ENCODE data around the gene COIL.
A peak's percentile ranks its signal among the peaks of the same experiment; 100 is the strongest.

The COIL gene

GRCh38 chr17:57004944-57005579 is 44.2 kb upstream of the COIL start:
- no peaks in the 10 kb centered on the region for H3K36me3 ChIP-seq (replicated peaks)
- in situ Hi-C loops (cut with HindIII; ENCODE audit: low pct_ligation_motif_present, low sequenced_read_pairs), result no loop called here
- no peak for DNase-seq

GRCh38 chr17:57002904-57003303 is 42.1 kb upstream of the COIL start:
- TF ChIP-seq, protein P1, sequence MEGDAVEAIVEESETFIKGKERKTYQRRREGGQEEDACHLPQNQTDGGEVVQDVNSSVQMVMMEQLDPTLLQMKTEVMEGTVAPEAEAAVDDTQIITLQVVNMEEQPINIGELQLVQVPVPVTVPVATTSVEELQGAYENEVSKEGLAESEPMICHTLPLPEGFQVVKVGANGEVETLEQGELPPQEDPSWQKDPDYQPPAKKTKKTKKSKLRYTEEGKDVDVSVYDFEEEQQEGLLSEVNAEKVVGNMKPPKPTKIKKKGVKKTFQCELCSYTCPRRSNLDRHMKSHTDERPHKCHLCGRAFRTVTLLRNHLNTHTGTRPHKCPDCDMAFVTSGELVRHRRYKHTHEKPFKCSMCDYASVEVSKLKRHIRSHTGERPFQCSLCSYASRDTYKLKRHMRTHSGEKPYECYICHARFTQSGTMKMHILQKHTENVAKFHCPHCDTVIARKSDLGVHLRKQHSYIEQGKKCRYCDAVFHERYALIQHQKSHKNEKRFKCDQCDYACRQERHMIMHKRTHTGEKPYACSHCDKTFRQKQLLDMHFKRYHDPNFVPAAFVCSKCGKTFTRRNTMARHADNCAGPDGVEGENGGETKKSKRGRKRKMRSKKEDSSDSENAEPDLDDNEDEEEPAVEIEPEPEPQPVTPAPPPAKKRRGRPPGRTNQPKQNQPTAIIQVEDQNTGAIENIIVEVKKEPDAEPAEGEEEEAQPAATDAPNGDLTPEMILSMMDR (IDR thresholded peaks at IDR 0.05; ENCODE audit: low read depth, low read length, missing control alignments), result no peak
- H3K27me3 ChIP-seq (replicated peaks), result no peaks in the 10 kb centered on the region
- in situ Hi-C loops (cut with HindIII; ENCODE audit: low pct_ligation_motif_present, low sequenced_read_pairs), result no loop called here
- DNase-seq, result no peak
- H3K27ac ChIP-seq, result no peak overlapping the region
- no peaks in the 10 kb centered on the region for H3K36me3 ChIP-seq (replicated peaks)
- H3K4me3 ChIP-seq (ENCODE audit: low read depth, low read length), result no peak overlapping the region

More at GRCh38 chr17:57004944-57005579, 44.2 kb upstream of the COIL start:
- Histone ChIP-seq H3K4me3 (ENCODE audit: low read depth, low read length) (no peak overlapping the region), H3K27ac (no peak overlapping the region), H3K27me3 (replicated peaks) (no peaks in the 10 kb centered on the region)
- TF ChIP-seq, protein P1 (IDR thresholded peaks at IDR 0.05; ENCODE audit: low read depth, low read length, missing control alignments), result peak; percentile 18

DNA sequence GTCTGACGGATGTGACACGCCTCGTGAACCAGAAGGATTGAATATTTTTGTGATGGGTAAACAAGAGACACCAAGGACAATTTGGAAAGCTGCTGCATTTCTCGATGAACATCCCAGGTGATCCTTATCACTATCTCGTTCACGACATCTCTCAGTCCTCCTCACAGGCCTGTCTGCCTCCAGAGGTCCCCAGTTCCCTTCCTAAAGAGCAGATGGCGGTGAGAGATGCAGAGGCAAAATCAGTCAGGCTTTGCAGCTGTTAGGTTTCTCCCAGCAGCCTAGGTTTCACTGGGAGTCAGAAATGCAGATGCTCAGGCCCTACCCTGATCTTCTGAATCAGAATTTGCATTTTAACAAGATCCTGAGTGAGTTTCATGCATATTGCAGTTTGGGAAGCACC is 40.7 kb upstream of the COIL start:
- H3K36me3 ChIP-seq (replicated peaks), result no peaks in the 10 kb centered on the region
- no peak for DNase-seq
- TF ChIP-seq, protein P1 (IDR thresholded peaks at IDR 0.05; ENCODE audit: low read depth, low read length, missing control alignments), result no peak

DNA sequence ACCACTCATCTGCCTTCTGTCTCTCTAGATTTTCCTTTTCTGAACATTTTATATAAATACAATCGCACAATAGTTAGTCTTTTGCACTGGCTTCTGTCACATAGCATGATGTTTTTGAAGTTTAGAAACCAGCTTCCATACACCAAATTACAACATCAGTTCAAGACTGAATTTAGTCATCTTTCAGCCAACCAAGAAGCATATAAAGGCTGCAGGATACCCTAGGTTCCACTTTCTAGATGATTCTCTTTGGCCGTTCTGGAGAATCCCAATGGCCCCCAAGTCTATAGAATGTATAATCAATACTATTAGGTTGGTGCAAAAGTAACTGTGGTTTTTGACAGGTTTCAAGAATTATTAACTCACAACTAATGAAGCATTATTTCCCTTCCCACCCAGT is 36.5 kb upstream of the COIL start:
- DNase-seq, result no peak
- in situ Hi-C loops (cut with HindIII; ENCODE audit: low pct_ligation_motif_present, low sequenced_read_pairs), result no loop called here
- TF ChIP-seq, protein P1 (IDR thresholded peaks at IDR 0.05; ENCODE audit: low read depth, low read length, missing control alignments), result no peak
- Histone ChIP-seq H3K27me3 (replicated peaks) (no peaks in the 10 kb centered on the region), H3K36me3 (replicated peaks) (peaks cover 2% of the 10 kb centered on the region), H3K27ac (no peak overlapping the region), H3K4me3 (ENCODE audit: low read depth, low read length) (no peak overlapping the region)

More for the DNA sequence above, 40.7 kb upstream of the COIL start:
- in situ Hi-C loops (cut with HindIII; ENCODE audit: low pct_ligation_motif_present, low sequenced_read_pairs), result no loop called here
- no peaks in the 10 kb centered on the region for H3K27me3 ChIP-seq (replicated peaks)
- H3K4me3 ChIP-seq (ENCODE audit: low read depth, low read length), result no peak overlapping the region
- no peak overlapping the region for H3K27ac ChIP-seq

GRCh38 chr17:56995766-56996165 is 34.9 kb upstream of the COIL start:
- no peak for DNase-seq
- TF ChIP-seq, protein P1 (IDR thresholded peaks at IDR 0.05; ENCODE audit: low read depth, low read length, missing control alignments), result no peak
- Histone ChIP-seq H3K36me3 (replicated peaks) (peaks cover 2% of the 10 kb centered on the region), H3K27ac (no peak overlapping the region), H3K27me3 (replicated peaks) (no peaks in the 10 kb centered on the region), H3K4me3 (ENCODE audit: low read depth, low read length) (no peak overlapping the region)
- in situ Hi-C loops (cut with HindIII; ENCODE audit: low pct_ligation_motif_present, low sequenced_read_pairs), result no loop called here
